Suprapubic skin (tissue), 3 donors: ENCODE measurements around the gene RIMBP2.

Experiments
- CTCF ChIP-seq, 2 donors: fragments of 200-600 bp in 1 of 2; fragments of 450-650 bp in 1 of 2; sonication (generic) in 1 of 2; IDR thresholded peaks; one replicate each; pipeline ENCODE4 v1.5.1; 2016 to 2019; ENCODE audit warnings: antibody characterized with exemption in 2 of 2, mild to moderate bottlenecking in 1 of 2, moderate library complexity in 1 of 2
- POLR2A ChIP-seq, 2 donors: fragments of 450-650 bp; IDR thresholded peaks; one replicate each; pipeline ENCODE4 v1.6.1; 2017; ENCODE audit warnings: antibody characterized with exemption in 2 of 2, mild to moderate bottlenecking in 2 of 2, moderate library complexity in 2 of 2

GRCh38 chr12:130523863-130524614 is 192.1 kb downstream of the RIMBP2 start:
- TF ChIP-seq CTCF (IDR thresholded peaks at IDR 0.05) (no peak), POLR2A (IDR thresholded peaks at IDR 0.05) (no peak)
